SK-N-SH treated with all-trans-retinoic acid at 6 μM for 48 hours (cell line): ENCODE data around the gene RAET1G.
"Not testable (repeated sequence)": the region's sequence is repeated elsewhere in the genome, so short reads cannot be mapped to it uniquely, and the experiment has no call there.

Experiments
- ATAC-seq: fragments of 200-7000 bp; cut with Tn5 transposase; 3 replicates; pipeline ENCODE4 v1.9.1; 2020; ENCODE audit warnings: mild to moderate bottlenecking, moderate library complexity
- ARNTL ChIP-seq: fragments of 450-650 bp; formaldehyde crosslinking; IDR thresholded peaks from 2 replicates; pipeline ENCODE4 v1.5.0; 2020; ENCODE audit warnings: low read depth, mild to moderate bottlenecking, moderate library complexity, borderline replicate concordance
- BACH2 ChIP-seq: fragments of 250-450 bp; sonication (Bioruptor Pico); IDR thresholded peaks from 2 replicates; pipeline ENCODE4 v1.9.0; 2021; ENCODE audit warnings: mild to moderate bottlenecking, borderline replicate concordance
- CREB5 ChIP-seq: fragments of 250-450 bp; sonication (Bioruptor Pico); IDR thresholded peaks from 2 replicates; pipeline ENCODE4 v1.5.1; 2020; ENCODE audit warnings: low read depth, mild to moderate bottlenecking, moderate library complexity
- CSDC2 ChIP-seq: fragments of 250-450 bp; sonication (Bioruptor Pico); IDR thresholded peaks from 2 replicates; pipeline ENCODE4 v1.5.0; 2020; ENCODE audit warnings: mild to moderate bottlenecking, moderate library complexity
- ESRRG ChIP-seq: fragments of 250-450 bp; sonication (Bioruptor Pico); IDR thresholded peaks from 2 replicates; pipeline ENCODE4 v1.6.1; 2021; ENCODE audit warnings: mild to moderate bottlenecking
- GLIS3 ChIP-seq: fragments of 250-450 bp; sonication (Bioruptor Pico); IDR thresholded peaks from 2 replicates; pipeline ENCODE4 v1.5.0; 2020; ENCODE audit warnings: mild to moderate bottlenecking, moderate library complexity
- ISL1 ChIP-seq: fragments of 250-450 bp; sonication (Bioruptor Pico); IDR thresholded peaks from 2 replicates; pipeline ENCODE4 v2.1.2; 2022; ENCODE audit warnings: mild to moderate bottlenecking, moderate library complexity
- OSR1 ChIP-seq: fragments of 250-450 bp; sonication (Bioruptor Pico); IDR thresholded peaks from 2 replicates; pipeline ENCODE4 v1.8.0; 2022; ENCODE audit warnings: moderate library complexity, mild to moderate bottlenecking, inconsistent platforms
- PATZ1 ChIP-seq: fragments of 250-450 bp; sonication (Bioruptor Pico); IDR thresholded peaks from 2 replicates; pipeline ENCODE4 v1.8.0; 2020; ENCODE audit warnings: mild to moderate bottlenecking, moderate library complexity, borderline replicate concordance
- PPARA ChIP-seq: fragments of 250-450 bp; sonication (Bioruptor Pico); IDR thresholded peaks from 2 replicates; pipeline ENCODE4 v1.5.0; 2020; ENCODE audit warnings: mild to moderate bottlenecking, borderline replicate concordance
- RARB ChIP-seq: fragments of 250-450 bp; sonication (Bioruptor Pico); IDR thresholded peaks from 2 replicates; pipeline ENCODE4 v1.8.0; 2021; ENCODE audit warnings: mild to moderate bottlenecking, moderate library complexity
- TCF4 ChIP-seq: fragments of 250-450 bp; sonication (Bioruptor Pico); IDR thresholded peaks from 2 replicates; pipeline ENCODE4 v1.8.0; 2021; ENCODE audit warnings: mild to moderate bottlenecking, moderate library complexity, borderline replicate concordance
- TOX ChIP-seq: fragments of 250-450 bp; sonication (Bioruptor Pico); IDR thresholded peaks from 2 replicates; pipeline ENCODE4 v1.8.0; 2021; ENCODE audit warnings: mild to moderate bottlenecking, moderate library complexity, borderline replicate concordance
- TSHZ2 ChIP-seq: fragments of 250-450 bp; sonication (Bioruptor Pico); IDR thresholded peaks from 2 replicates; pipeline ENCODE4 v1.5.0; 2020; ENCODE audit warnings: mild to moderate bottlenecking, moderate library complexity
- ZC3H10 ChIP-seq: fragments of 250-450 bp; sonication (Bioruptor Pico); IDR thresholded peaks from 2 replicates; pipeline ENCODE4 v1.5.1; 2021; ENCODE audit warnings: mild to moderate bottlenecking, moderate library complexity
- ZFP3 ChIP-seq: fragments of 250-450 bp; sonication (Bioruptor Pico); IDR thresholded peaks from 2 replicates; pipeline ENCODE4 v1.5.0; 2020; ENCODE audit warnings: mild to moderate bottlenecking, moderate library complexity
- ZFP30 ChIP-seq: fragments of 450-650 bp; formaldehyde crosslinking; IDR thresholded peaks from 2 replicates; pipeline ENCODE4 v1.5.0; 2022; ENCODE audit warnings: mild to moderate bottlenecking, moderate library complexity
- ZNF565 ChIP-seq: fragments of 450-650 bp; formaldehyde crosslinking; conservative IDR thresholded peaks from 2 replicates; pipeline ENCODE4 v1.5.0; 2020; ENCODE audit warnings: low read depth, mild to moderate bottlenecking, moderate library complexity
- ZNF70 ChIP-seq: fragments of 450-650 bp; formaldehyde crosslinking; IDR thresholded peaks from 2 replicates; pipeline ENCODE4 v1.5.0; 2020; ENCODE audit warnings: mild to moderate bottlenecking, moderate library complexity
- ZNF8 ChIP-seq: fragments of 450-650 bp; formaldehyde crosslinking; IDR thresholded peaks from 2 replicates; pipeline ENCODE4 v1.5.0; 2020; ENCODE audit warnings: mild to moderate bottlenecking, moderate library complexity

Gene RAET1G

GRCh38 chr6:149953390-149953789, 30.5 kb upstream of the RAET1G start:
- not testable (repeated sequence) for ATAC-seq

GRCh38 chr6:149951626-149952025, 28.7 kb upstream of the RAET1G start:
- no peak for TF ChIP-seq BACH2
- TF ChIP-seq, all 23 proteins: peak for 0
- no peak for ATAC-seq

- no peak for ATAC-seq
- TF ChIP-seq ESRRG (CRISPR knock-in tag) (no peak), TOX (CRISPR knock-in tag) (no peak), ZC3H10 (CRISPR knock-in tag) (no peak), ARNTL (CRISPR knock-in tag) (no peak), ZNF70 (CRISPR knock-in tag) (no peak), ZNF8 (CRISPR knock-in tag) (no peak), ZFP30 (no peak), RARB (CRISPR knock-in tag) (no peak), CSDC2 (no peak), ZNF565 (no peak), TSHZ2 (CRISPR knock-in tag) (no peak), GLIS3 (CRISPR knock-in tag) (no peak), TCF4 (no peak), BACH2 (no peak), ISL1 (no peak), CREB5 (CRISPR knock-in tag) (no peak), OSR1 (CRISPR knock-in tag) (no peak), PPARA (no peak)
Measured at GRCh38 chr6:149951096-149951495, 28.2 kb upstream of the RAET1G start.

GRCh38 chr6:149950423-149950822, 27.5 kb upstream of the RAET1G start:
- TF ChIP-seq ISL1 (no peak), ZFP3 (CRISPR knock-in tag) (no peak), PPARA (no peak), TSHZ2 (CRISPR knock-in tag) (no peak), PATZ1 (CRISPR knock-in tag) (no peak), TCF4 (no peak), RARB (CRISPR knock-in tag) (no peak)

GRCh38 chr6:149948616-149949015, 25.7 kb upstream of the RAET1G start:
- ATAC-seq: no peak
- TF ChIP-seq TSHZ2 (CRISPR knock-in tag): no peak
- TF ChIP-seq ZNF70 (CRISPR knock-in tag): no peak
- no peak for TF ChIP-seq CSDC2
- TF ChIP-seq PATZ1 (CRISPR knock-in tag): no peak
- no peak for TF ChIP-seq ARNTL (CRISPR knock-in tag)
- no peak for TF ChIP-seq ZNF8 (CRISPR knock-in tag)
- TF ChIP-seq ZNF565: no peak
- TF ChIP-seq PPARA: no peak
- TF ChIP-seq ISL1: no peak
- no peak for TF ChIP-seq ZFP30
- no peak for TF ChIP-seq TCF4
- no peak for TF ChIP-seq GLIS3 (CRISPR knock-in tag)

More at GRCh38 chr6:149950423-149950822, 27.5 kb upstream of the RAET1G start:
- no peak for ATAC-seq
